Measurements from ENCODE around the gene CRTC2.

Gene CRTC2

GRCh38 chr1:153960206-153960605 lies 1.8 kb upstream of the CRTC2 start:
- DNase-seq: no peak
- H2BK5ac ChIP-seq (ENCODE audit: low read depth, low read length, poor library complexity, severe bottlenecking): no peak overlapping the region

GRCh38 chr1:153959454-153959853 lies 1.0 kb upstream of the CRTC2 start:
- no peak overlapping the region for H3K18ac ChIP-seq (ENCODE audit: low read depth in 1 of 2, low read length in 2 of 2)
- H3K9me3 ChIP-seq (ENCODE audit: control insufficient read depth, low read length): no peaks in the 10 kb centered on the region
- H4K8ac ChIP-seq (ENCODE audit: low read length): no peak overlapping the region
- H3K27me3 ChIP-seq (ENCODE audit: control insufficient read depth in 1 of 2, insufficient read depth in 1 of 2, low read length in 2 of 2): no peaks in the 10 kb centered on the region
- no peak overlapping the region for H2AK5ac ChIP-seq (ENCODE audit: low read length, severe bottlenecking)
- H3K9ac ChIP-seq (ENCODE audit: low read length): peak overlapping the region; percentile 96
- no peak overlapping the region for H2AFZ ChIP-seq (ENCODE audit: low read depth, low read length)
- no peak overlapping the region for H2BK120ac ChIP-seq (ENCODE audit: low read depth, low read length)
- H3K4me2 ChIP-seq (ENCODE audit: low read length, poor library complexity, severe bottlenecking): no peak overlapping the region
- no peak overlapping the region for H3K14ac ChIP-seq (ENCODE audit: low read length in 2 of 2)
- peaks cover 21% of the 10 kb centered on the region for H3K4me1 ChIP-seq (ENCODE audit: control insufficient read depth, insufficient read depth, low read depth, low read length)
- no peak overlapping the region for H3K4ac ChIP-seq (ENCODE audit: low read depth in 1 of 2, low read length in 2 of 2)
- H2BK12ac ChIP-seq (ENCODE audit: low read length in 2 of 2): no peak overlapping the region
- no peak for DNase-seq
- no peak overlapping the region for H3K4me3 ChIP-seq (ENCODE audit: insufficient read depth in 1 of 2, low read depth in 1 of 2, low read length in 2 of 2)
- no peak overlapping the region for H3K27ac ChIP-seq (ENCODE audit: low read length, poor library complexity, severe bottlenecking)
- H3K23ac ChIP-seq (ENCODE audit: low read length in 2 of 2): no peak overlapping the region
- no peak overlapping the region for H2BK5ac ChIP-seq (ENCODE audit: low read depth, low read length, poor library complexity, severe bottlenecking)
- H3K36me3 ChIP-seq (ENCODE audit: control insufficient read depth in 1 of 2, insufficient read depth in 2 of 2, low read depth in 1 of 2, low read length in 2 of 2): peaks cover 23 to 28% of the 10 kb centered on the region in 2 experiments
- whole genome bisulfite sequencing: 96% methylated on average over 3 of the region's 3 CpGs
- no peak overlapping the region for H4K91ac ChIP-seq (ENCODE audit: low read length)
- peaks cover 13% of the 10 kb centered on the region for H3K79me1 ChIP-seq (replicated peaks; ENCODE audit: low read length, poor library complexity, severe bottlenecking)
- H2BK15ac ChIP-seq (ENCODE audit: low read depth, poor library complexity, severe bottlenecking): peak overlapping the region; percentile 6

More at GRCh38 chr1:153960206-153960605, 1.8 kb upstream of the CRTC2 start:
- Histone ChIP-seq H4K8ac (ENCODE audit: low read length) (no peak overlapping the region), H2BK15ac (ENCODE audit: low read depth, poor library complexity, severe bottlenecking) (no peak overlapping the region), H3K23ac (ENCODE audit: low read length in 2 of 2) (peak overlapping the region in 1 of 2 experiments; percentile 14), H2BK12ac (ENCODE audit: low read length in 2 of 2) (peak overlapping the region in 1 of 2 experiments; percentile 49), H3K4me2 (ENCODE audit: low read length, poor library complexity, severe bottlenecking) (no peak overlapping the region), H3K9me3 (ENCODE audit: control insufficient read depth, low read length) (no peaks in the 10 kb centered on the region), H2AK5ac (ENCODE audit: low read length, severe bottlenecking) (no peak overlapping the region), H3K36me3 (ENCODE audit: control insufficient read depth in 1 of 2, insufficient read depth in 2 of 2, low read depth in 1 of 2, low read length in 2 of 2) (peaks cover 16 to 24% of the 10 kb centered on the region in 2 experiments), H3K27me3 (ENCODE audit: control insufficient read depth in 1 of 2, insufficient read depth in 1 of 2, low read length in 2 of 2) (no peaks in the 10 kb centered on the region), H3K4ac (ENCODE audit: low read depth in 1 of 2, low read length in 2 of 2) (no peak overlapping the region), H3K27ac (ENCODE audit: low read length, poor library complexity, severe bottlenecking) (no peak overlapping the region), H3K4me3 (ENCODE audit: insufficient read depth in 1 of 2, low read depth in 1 of 2, low read length in 2 of 2) (no peak overlapping the region), H4K91ac (ENCODE audit: low read length) (no peak overlapping the region), H2AFZ (ENCODE audit: low read depth, low read length) (no peak overlapping the region), H3K79me1 (replicated peaks; ENCODE audit: low read length, poor library complexity, severe bottlenecking) (peaks cover 10% of the 10 kb centered on the region), H2BK120ac (ENCODE audit: low read depth, low read length) (no peak overlapping the region), H3K4me1 (ENCODE audit: control insufficient read depth, insufficient read depth, low read depth, low read length) (peaks cover 21% of the 10 kb centered on the region), H3K14ac (ENCODE audit: low read length in 2 of 2) (no peak overlapping the region), H3K18ac (ENCODE audit: low read depth in 1 of 2, low read length in 2 of 2) (no peak overlapping the region), H3K9ac (ENCODE audit: low read length) (no peak overlapping the region)
- 98% methylated on average over 11 of the region's 11 CpGs for WGBS

GRCh38 chr1:153958961-153959260 lies 499 bp upstream of the CRTC2 start:
- Histone ChIP-seq H4K91ac (ENCODE audit: low read length) (no peak overlapping the region), H3K79me1 (replicated peaks; ENCODE audit: low read length, poor library complexity, severe bottlenecking) (peaks cover 17% of the 10 kb centered on the region), H4K8ac (ENCODE audit: low read length) (no peak overlapping the region), H2BK5ac (ENCODE audit: low read depth, low read length, poor library complexity, severe bottlenecking) (no peak overlapping the region), H2AK5ac (ENCODE audit: low read length, severe bottlenecking) (no peak overlapping the region), H3K18ac (ENCODE audit: low read depth in 1 of 2, low read length in 2 of 2) (no peak overlapping the region), H3K14ac (ENCODE audit: low read length in 2 of 2) (no peak overlapping the region), H3K36me3 (ENCODE audit: control insufficient read depth in 1 of 2, insufficient read depth in 2 of 2, low read depth in 1 of 2, low read length in 2 of 2) (peaks cover 26 to 33% of the 10 kb centered on the region in 2 experiments), H3K23ac (ENCODE audit: low read length in 2 of 2) (no peak overlapping the region), H3K4me3 (ENCODE audit: insufficient read depth in 1 of 2, low read depth in 1 of 2, low read length in 2 of 2) (peak overlapping the region in 1 of 2 experiments; percentile 63), H3K9me3 (ENCODE audit: control insufficient read depth, low read length) (no peaks in the 10 kb centered on the region), H3K9ac (ENCODE audit: low read length) (peak overlapping the region; percentile 96), H3K27me3 (ENCODE audit: control insufficient read depth in 1 of 2, insufficient read depth in 1 of 2, low read length in 2 of 2) (no peaks in the 10 kb centered on the region), H2BK12ac (ENCODE audit: low read length in 2 of 2) (no peak overlapping the region), H3K4me2 (ENCODE audit: low read length, poor library complexity, severe bottlenecking) (peak overlapping the region; percentile 42), H3K27ac (ENCODE audit: low read length, poor library complexity, severe bottlenecking) (no peak overlapping the region), H2BK15ac (ENCODE audit: low read depth, poor library complexity, severe bottlenecking) (no peak overlapping the region), H3K4me1 (ENCODE audit: control insufficient read depth, insufficient read depth, low read depth, low read length) (peaks cover 21% of the 10 kb centered on the region), H3K4ac (ENCODE audit: low read depth in 1 of 2, low read length in 2 of 2) (peak overlapping the region in 1 of 2 experiments; percentile 5), H2AFZ (ENCODE audit: low read depth, low read length) (no peak overlapping the region), H2BK120ac (ENCODE audit: low read depth, low read length) (no peak overlapping the region)
- no peak for DNase-seq
- 69% methylated on average over 2 of the region's 4 CpGs for WGBS

GRCh38 chr1:153957744-153958110 lies 685 bp downstream of the CRTC2 start:
- no peak overlapping the region for H2BK120ac ChIP-seq (ENCODE audit: low read depth, low read length)
- H3K4ac ChIP-seq (ENCODE audit: low read depth in 1 of 2, low read length in 2 of 2): peak overlapping the region in 1 of 2 experiments; percentile 92
- H4K8ac ChIP-seq (ENCODE audit: low read length): no peak overlapping the region
- DNase-seq: peak; percentile 35
- H3K79me1 ChIP-seq (replicated peaks; ENCODE audit: low read length, poor library complexity, severe bottlenecking): peaks cover 21% of the 10 kb centered on the region
- peaks cover 34 to 42% of the 10 kb centered on the region in 2 experiments for H3K36me3 ChIP-seq (ENCODE audit: control insufficient read depth in 1 of 2, insufficient read depth in 2 of 2, low read depth in 1 of 2, low read length in 2 of 2)
- H3K14ac ChIP-seq (ENCODE audit: low read length in 2 of 2): peak overlapping the region in 1 of 2 experiments; percentile 61
- H3K23ac ChIP-seq (ENCODE audit: low read length in 2 of 2): peak overlapping the region in 1 of 2 experiments; percentile 46
- no peak overlapping the region for H2BK15ac ChIP-seq (ENCODE audit: low read depth, poor library complexity, severe bottlenecking)
- peak overlapping the region; percentile 88 to 94 for H3K4me3 ChIP-seq (ENCODE audit: insufficient read depth in 1 of 2, low read depth in 1 of 2, low read length in 2 of 2)
- 0% methylated on average over 13 of the region's 13 CpGs for WGBS
- H3K9ac ChIP-seq (ENCODE audit: low read length): peak overlapping the region; percentile 96
- peaks cover 22% of the 10 kb centered on the region for H3K4me1 ChIP-seq (ENCODE audit: control insufficient read depth, insufficient read depth, low read depth, low read length)
- H2BK12ac ChIP-seq (ENCODE audit: low read length in 2 of 2): peak overlapping the region; percentile 4 to 23
- no peak overlapping the region for H2AK5ac ChIP-seq (ENCODE audit: low read length, severe bottlenecking)
- H2AFZ ChIP-seq (ENCODE audit: low read depth, low read length): no peak overlapping the region
- H4K91ac ChIP-seq (ENCODE audit: low read length): no peak overlapping the region
- peak overlapping the region; percentile 82 for H3K4me2 ChIP-seq (ENCODE audit: low read length, poor library complexity, severe bottlenecking)
- peak overlapping the region; percentile 62 to 71 for H3K18ac ChIP-seq (ENCODE audit: low read depth in 1 of 2, low read length in 2 of 2)
- peak overlapping the region; percentile 49 for H2BK5ac ChIP-seq (ENCODE audit: low read depth, low read length, poor library complexity, severe bottlenecking)
- no peaks in the 10 kb centered on the region for H3K27me3 ChIP-seq (ENCODE audit: control insufficient read depth in 1 of 2, insufficient read depth in 1 of 2, low read length in 2 of 2)
- no peaks in the 10 kb centered on the region for H3K9me3 ChIP-seq (ENCODE audit: control insufficient read depth, low read length)
- H3K27ac ChIP-seq (ENCODE audit: low read length, poor library complexity, severe bottlenecking): peak overlapping the region; percentile 57
